Posterior cingulate gyrus (tissue), 11 donors: Measurements from ENCODE around the gene CBARP.

ENCODE experiments used
- DNase-seq, 10 donors: peaks; one replicate each; pipeline versions ENCODE4 v3.0.0 to v3.0.0-alpha.2; 2020 to 2021; ENCODE audit warnings: mixed read lengths in 3 of 10
- intact Hi-C: fragments of 100-400 bp; cut with DNase I; formaldehyde crosslinking; loops from one replicate; pipeline ENCODE4 v1.15.1; 2023

The CBARP gene

DNA sequence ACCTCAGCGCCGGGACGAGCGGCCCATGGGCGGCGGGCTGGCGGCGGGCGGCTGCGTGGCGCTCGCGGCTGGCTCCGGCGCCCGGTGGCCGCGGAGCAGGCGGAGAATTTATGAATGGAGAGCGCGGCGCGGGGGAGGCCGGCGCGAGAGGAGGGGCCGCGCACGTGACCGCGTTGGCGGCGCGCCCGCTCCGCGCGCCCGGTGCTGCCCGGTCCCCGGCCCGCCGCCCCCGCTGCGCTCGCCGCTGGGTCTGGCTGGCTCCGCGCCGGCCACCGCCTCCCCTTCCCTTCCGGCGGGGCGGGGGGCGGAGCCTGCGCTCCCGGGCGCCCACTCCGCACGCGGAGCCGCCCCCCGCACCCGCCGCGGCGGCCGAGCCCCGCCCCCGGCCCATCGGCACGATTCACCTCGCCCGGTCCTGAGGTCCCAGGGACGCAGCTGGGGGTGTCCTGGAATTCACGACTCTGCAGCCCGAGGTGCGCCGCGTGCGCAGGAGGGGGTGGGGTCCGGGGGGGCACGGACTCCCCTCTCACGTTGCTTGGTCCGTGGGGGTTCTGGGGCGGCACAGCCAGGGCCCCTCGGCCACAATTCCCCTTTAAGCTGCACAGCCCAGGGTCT is at the start of gene CBARP:
Gene CBARP (minus strand): TSS at position 252 of the 615 bp plus-strand sequence. CDS start 1,905 bp downstream, outside the sequence.
- peak in 4 of 10 donors; percentile 45 to 91 (median 77) for DNase-seq
- intact Hi-C loops: loop anchor here (5.0 kb wide), 1 partner anchor 126 kb away; no protein-coding TSS in a partner anchor

DNA sequence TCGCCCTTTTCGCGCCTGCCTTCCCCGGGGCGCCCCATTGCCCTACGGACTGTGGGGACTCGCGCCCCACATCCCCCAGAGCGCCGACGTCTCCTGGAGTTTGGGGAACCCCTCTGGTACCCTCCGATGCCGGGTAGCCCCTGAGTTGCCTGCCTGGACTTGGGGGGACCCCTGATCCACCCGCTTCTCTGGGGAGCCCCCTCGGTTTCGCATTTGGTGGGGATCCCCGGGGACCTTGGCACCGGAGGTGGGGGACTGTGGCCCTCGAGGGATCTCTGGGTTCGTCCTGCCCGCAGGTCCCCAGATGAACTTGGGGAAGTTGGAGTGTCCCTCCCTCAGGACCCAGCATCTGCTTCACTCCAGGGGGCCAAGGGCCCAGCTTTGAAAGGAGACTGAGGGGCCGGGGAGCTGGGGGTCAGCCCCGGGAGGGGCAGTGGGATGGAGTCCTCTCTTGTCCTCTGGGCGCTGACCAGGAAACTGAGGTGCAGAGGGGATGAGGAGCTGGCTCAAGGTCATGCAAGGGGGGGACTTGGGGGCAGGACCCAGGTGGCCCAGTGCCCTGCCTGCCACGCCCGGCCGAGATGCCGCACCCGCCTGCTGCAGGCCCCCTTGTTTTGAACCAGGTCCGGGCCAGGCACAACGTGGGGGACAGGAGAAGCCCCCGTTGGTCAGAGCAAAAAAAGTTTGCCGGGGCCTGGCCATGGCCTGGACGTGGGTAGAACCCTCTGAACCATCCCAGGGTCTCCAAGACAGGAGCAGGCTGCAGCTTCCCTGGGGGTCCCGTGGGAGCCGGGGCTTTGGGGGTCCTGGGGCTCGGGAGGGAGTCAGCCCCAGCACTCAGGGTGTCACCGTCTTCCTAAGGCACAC is 48.9 kb upstream of the CBARP start:
- intact Hi-C loops: no loop called here
- DNase-seq: no peak

- intact Hi-C loops: no loop called here
- no peak for DNase-seq
Measured at GRCh38 chr19:1285737-1286360, 48.0 kb upstream of the CBARP start, which contains the start of gene EFNA2. TSS of gene EFNA2 (plus strand) at chr19:1285873. CDS start at chr19:1286169, 296 bp downstream.

DNA sequence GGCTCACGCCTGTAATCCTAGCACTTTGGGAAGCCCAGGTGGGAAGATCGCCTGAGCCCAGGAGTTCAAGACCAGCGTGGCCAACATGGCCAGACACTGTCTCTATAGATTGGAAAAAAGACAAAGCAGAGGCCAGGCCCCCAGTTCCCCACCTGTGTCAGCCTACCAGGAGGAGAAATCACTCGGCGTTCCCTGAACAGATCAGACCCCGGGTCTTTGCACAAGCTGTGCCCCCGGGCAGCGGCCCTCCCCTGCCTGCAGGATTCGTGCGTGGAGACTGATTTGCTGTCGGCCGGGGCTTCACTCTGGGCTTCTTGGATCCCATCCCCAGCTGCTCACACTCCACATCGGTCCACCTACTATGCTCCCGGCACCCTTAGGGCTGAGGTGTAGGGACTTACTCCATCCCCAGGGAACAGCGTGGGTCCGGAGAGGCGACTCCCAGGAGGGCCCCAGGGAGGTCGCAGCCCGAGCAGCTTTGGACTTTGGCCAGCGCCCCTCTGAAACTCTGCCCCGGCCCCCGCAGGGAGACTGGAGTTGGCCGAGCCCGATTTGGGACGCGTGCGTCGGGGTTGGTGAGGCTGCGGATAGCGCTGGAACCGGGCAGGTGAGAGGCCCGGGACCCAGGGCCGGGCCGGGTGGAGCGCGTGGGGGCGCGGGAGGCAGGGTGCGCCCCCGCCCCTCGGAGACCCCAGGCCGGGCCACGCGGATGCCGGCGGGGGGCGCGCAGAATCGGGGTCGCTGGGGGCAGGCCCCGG is 47.4 kb upstream of the CBARP start:
- intact Hi-C loops: no loop called here
- no peak for DNase-seq

DNA sequence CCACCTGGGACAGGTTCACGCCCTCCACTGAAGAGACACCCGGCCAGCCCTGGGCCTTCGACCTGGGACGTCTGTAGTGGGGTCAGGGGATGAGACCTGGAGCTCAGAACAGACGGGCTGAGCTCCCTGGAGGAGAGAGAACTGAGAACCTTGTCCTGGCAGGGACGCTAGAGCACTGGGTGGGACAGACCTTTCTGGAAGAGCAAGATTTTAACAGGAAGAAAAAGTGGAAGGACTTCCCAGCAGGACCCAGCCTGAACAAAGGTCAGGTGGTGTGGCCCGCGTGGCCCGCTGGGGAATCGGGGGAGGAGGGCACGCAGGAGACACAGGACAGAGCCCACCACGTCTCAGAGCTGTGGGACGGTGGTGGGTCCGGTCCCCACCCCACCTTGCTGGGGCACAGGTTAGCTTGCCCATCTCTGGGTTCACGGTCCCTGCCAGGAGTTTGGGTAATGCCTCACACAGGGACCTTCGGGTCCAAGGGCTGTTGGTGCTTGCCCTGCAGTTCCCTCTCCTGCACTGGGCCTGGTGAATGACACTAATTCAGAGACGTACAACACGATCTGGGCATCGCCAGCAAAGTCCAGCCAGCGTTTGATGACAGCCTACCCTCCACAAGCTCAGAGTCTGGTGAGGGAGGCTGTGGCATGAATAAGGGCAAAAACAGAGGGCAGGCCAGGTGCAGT is 46.6 kb upstream of the CBARP start:
- no peak for DNase-seq
- intact Hi-C loops: no loop called here

DNA sequence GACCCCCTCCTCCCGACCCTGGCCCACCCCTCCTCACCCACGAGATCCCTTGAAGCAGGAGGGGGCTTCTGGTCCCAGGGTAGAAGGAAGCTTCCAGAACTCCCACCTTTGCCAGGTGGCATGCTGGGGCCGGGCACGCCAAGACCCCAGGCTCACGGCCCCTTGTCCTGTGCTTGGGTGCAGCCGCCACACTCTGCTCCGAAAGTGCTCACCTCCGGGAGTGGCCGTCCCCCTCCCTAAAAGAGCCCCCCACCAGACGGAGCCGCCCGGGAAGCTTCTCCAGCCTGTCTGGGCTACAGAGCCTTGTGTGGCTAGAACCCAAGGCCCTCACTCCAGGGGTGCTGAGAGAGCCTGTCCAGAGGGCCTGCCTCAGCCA is 46.1 kb upstream of the CBARP start:
- intact Hi-C loops: no loop called here
- DNase-seq: no peak

GRCh38 chr19:1283207-1283916 is 45.6 kb upstream of the CBARP start:
- DNase-seq: no peak
- intact Hi-C loops: no loop called here

DNA sequence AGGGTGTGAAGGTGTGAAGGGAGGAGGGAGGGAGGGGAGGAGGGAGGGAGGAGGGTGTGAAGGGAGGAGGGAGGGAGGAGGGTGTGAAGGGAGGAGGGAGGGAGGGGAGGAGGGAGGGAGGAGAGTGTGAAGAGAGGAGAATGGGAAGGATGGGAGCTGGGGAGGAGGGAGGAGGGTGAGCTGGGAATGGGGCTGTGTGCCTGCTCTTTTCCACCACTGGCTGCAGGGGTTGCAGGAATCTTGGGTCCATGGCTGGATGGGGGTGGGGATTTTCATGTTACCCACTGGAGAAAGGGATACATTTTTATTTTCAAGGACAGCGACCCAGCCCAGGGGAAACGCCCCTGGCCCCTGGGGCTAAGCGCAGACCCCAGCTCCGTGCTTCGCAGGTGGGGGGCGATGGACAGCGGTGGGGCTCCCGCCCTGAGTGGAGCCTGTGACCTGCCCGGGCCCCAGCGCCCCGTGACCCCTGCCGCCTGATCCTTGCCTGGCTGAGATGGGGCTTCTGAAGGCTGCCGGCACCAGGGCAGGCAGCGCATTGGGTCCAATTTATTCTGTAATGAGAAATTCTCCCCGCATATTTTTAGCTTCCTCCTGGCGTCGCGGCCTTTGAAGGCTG is 44.9 kb upstream of the CBARP start:
- intact Hi-C loops: no loop called here
- DNase-seq: no peak

GRCh38 chr19:1281569-1282287 is 43.9 kb upstream of the CBARP start:
- intact Hi-C loops: no loop called here

DNA sequence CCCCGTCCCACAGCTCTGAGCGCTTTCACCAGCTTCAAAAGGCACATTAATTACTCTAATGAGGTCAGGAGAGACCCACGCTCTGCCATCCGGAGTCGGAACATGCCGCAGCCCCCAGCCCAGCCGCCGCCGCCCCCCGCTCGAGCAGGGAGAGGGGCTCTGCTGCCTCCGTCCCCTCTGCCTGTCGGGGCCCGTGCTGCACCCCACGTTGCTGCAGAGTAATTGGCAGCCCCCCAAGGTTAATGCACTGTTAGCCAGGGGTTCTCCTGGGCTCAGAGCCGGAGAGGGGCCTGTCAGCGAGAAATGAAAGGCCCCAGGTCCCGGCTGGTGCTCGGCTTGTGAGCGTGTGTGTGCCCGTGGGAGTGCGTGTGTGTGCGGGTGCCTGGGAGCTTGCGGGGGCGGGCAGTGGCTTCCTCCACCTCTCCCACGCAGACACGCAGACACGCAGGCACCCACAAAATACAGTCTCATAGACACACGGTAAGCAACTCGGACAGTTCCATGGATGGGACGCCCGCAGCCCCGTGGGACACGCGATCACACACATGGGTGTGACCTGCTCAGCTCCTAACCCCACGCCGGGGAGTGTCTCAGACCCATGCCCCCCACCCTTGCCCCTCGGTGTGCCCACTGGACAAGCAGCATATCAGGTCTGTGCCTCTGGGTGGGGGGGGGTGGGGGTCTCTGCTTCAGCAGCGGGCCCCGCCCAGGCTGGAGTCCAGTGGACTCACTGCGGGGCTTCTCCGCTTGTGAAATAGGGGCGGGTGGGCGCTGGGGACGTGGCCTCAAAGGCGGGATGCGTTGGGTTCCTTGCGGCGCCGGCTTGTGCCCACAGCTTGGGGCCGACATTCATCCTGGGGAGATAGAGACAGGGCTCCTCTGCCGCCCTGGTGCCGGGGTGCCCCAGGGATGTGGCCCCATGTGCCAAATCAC is 43.1 kb upstream of the CBARP start:
- intact Hi-C loops: no loop called here

More at GRCh38 chr19:1281569-1282287, 43.9 kb upstream of the CBARP start:
- DNase-seq: no peak

GRCh38 chr19:1279782-1280341 is 42.1 kb upstream of the CBARP start:
- DNase-seq: peak; percentile 72 to 98 (median 86)
- intact Hi-C loops: loop anchor here (5.0 to 10.0 kb wide), 2 partner anchors 77 to 155 kb away; partner anchors contain the start of gene RPS15

More for the DNA sequence above, 43.1 kb upstream of the CBARP start:
- no peak for DNase-seq

DNA sequence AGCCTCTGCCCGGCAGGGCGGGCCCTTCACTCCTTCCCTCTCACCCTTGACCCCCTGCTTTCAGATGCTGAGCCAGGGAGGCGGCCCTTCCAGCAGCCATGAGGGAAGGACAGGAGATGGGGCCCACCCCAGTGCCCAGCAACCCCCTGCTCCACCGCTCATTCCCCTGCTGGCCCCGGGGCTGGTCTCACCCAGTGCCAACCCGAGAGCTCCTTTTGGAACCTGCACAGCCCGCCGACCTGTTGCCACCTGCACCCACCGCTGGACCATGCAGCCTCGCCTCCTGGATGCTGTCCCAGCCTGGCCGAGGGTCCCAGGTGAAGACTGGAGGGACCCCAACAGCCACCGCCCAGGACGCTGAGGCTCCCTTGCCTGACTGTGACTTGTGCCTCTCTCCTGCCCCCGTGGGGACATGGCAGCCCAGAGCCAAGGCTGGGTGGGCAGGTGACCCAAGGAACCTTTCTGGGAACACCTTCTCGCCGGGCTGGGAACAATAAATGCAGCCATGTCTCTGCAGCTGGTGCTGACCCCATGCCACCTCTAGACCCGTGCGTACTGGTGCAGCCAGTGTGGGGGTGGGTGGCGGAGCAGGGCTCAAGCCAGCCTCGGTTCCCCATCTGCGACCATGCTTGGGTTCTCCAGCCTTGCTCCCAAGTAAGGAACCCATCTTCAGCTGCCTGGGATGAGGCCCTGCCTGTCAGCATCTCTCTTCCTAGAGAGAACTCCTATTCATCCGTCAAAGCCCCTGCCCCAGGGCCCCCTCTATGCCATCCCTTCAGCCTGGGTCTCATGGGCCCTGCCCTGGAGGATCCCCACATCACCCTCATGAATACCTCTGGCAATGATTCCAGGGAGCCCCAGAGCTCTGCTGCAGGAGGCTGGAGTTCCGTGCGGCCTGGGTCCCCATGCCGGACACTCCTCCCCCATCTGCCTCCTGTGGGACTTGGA is 41.2 kb upstream of the CBARP start:
- DNase-seq: no peak
- intact Hi-C loops: loop anchor here (5.0 to 10.0 kb wide), 2 partner anchors 78 to 156 kb away; partner anchors contain the start of gene RPS15

DNA sequence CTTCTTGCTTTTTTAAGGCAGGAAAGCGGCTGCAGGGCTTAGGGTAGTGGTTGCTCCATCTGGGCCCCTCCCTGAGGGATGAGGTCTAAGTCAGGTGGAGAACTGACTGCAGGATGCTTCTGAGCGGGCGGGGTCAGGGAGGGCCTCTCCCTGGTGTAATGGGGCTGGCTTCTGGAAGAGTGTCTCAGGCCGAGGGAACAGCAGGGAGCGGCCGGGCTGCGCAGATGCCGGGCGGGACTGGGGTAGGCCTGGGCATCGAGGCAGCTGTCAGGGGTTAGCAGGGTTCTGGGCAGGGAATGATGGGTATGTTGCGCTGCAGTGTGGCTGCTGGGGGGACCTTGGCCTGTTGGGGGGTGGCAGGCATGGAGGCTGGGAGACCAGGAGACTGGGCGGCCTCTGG is 40.3 kb upstream of the CBARP start:
- DNase-seq: no peak
- intact Hi-C loops: loop anchor here (5.0 to 10.0 kb wide), 2 partner anchors 79 to 157 kb away; partner anchors contain the start of gene RPS15

GRCh38 chr19:1277061-1277460 is 39.3 kb upstream of the CBARP start:
- no peak for DNase-seq
- intact Hi-C loops: loop anchor here (5.0 to 10.0 kb wide), 2 partner anchors 80 to 158 kb away; partner anchors contain the start of gene RPS15

DNA sequence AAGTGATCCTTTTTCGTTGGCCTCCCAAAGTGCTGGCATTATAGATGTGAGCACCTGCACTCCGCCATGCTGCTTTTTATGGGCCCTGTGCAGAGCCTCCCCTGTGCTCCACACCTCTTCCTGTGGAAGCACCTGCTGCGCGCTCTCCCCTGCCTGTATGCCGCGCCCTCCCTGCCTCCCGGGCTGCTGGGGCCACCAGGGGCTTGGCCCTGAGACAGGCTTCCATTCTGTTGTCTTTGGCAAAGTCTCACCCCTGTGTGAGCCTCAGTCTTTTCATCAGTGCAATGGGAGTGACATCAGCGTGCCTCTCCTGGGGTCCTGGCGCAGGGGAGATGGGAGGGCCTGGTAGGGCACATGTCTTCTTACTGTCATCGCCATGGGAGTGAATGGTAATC is 38.8 kb upstream of the CBARP start:
- no peak for DNase-seq
- intact Hi-C loops: loop anchor here (5.0 to 10.0 kb wide), 2 partner anchors 81 to 158 kb away; partner anchors contain the start of gene RPS15
